GM18519 (cell line): ENCODE data around the gene INPP4B.

Source experiments
- ATAC-seq: cut with Tn5 transposase; IDR thresholded peaks from one replicate; pipeline ENCODE4 v1.9.1; 2021; ENCODE audit warnings: mild to moderate bottlenecking, moderate library complexity; ENCODE audit not compliant: unreplicated experiment, low FRiP score

INPP4B gene

GRCh38 chr4:142428715-142429114 is 417.4 kb downstream of the INPP4B start:
- no peak for ATAC-seq

DNA sequence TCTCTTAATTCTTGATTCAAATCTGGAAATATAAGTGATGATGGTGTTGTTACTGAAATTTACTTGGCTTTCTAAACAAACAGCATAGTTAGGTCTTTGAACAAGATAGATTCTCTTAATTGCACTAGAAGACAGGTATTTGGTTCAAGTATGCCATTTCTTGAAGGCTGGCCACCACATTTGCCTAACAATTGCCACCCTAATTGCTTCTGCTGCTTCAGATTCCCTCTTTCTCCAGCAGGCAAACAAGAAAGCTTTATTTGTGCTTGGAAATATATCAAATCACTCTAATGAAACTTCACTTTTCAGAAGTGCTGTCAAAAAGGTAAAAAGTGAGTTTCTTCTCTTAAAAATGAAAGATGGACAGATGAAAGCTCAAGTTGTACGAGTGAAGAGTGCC is 418.6 kb downstream of the INPP4B start:
- ATAC-seq, result no peak

GRCh38 chr4:142423861-142424260 is 422.2 kb downstream of the INPP4B start:
- ATAC-seq, result no peak

DNA sequence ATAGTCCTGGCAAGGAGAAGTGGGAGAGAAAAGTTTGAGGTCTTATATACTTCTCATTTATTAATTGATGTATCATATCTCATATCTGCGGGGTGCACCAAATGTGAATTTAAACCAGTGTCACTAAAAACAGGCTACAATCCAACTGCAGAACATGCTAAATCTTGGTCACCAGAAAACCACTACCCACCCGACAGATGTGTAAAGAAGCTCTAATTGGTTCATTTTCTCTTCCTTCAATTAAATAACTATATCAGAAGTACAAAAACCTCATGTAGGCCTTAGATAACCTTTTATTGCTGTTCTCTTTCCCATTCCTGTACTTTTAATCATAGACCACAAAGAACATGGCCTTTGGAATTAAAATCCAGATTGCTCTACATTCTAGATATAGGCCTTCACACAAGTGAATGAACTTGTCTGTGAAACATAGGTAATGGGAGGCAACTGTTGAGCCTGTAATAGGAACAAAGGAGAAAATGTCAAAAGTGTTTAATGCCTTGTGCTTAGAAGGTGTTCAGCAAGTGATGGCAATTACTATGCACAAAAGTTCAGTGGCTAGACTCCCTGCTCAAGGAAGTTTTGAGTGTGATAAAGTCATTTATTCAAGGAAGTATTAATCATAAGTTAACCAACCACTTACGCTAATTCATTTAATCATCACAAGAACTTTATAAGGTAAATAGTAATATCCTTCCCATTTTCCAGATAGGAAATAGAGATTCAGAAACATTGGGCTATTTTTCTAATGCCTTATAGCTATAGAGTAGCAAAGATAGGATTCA is 425.6 kb downstream of the INPP4B start:
- ATAC-seq, result no peak

DNA sequence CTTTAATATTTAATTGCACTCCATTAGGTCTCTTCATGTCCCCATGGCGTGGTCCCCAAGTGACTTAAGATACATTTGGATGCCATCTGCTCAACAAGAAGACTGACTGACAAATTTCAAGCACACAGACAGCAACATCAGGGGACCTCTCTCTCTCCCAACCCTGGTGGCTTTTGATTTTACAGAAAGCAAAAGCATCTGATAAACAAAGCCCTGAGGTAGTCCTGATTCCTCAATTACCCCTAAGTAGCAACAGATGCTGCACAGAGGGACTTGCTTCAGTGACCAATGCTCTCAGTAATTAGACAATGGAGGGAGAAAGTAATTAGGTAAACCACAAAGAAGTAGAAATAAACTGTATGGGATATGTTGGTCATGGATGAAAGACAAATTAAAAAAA is 426.4 kb downstream of the INPP4B start:
- ATAC-seq, result no peak

- ATAC-seq, result no peak
Observed at GRCh38 chr4:142418697-142419096, 427.4 kb downstream of the INPP4B start.

DNA sequence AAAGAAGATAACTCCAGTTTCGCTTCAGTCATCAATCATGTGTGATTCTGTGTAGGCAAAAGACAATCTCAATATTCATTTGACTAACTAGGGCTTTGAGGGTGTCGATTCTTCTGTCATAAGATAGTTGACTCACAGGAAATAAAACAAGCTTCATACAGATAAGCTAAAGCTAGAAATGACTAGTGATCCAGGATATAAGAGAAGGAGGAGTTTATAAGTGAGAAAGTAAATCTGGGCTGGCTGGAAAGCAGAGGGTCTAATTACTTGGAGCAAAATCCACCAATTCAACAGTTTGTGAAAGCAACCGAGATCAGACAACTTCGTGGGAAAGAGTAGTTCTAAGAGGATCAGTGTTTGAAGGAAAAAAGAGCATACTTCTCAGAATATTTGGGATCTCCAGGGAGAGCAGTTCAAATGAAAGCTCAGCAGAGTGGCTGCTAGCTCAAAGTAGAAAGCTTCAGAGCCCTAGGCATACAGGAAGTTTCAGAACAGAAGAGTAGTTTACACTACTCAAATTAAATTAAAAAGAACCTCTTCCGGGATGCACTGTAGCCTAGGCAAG is 429.3 kb downstream of the INPP4B start:
- ATAC-seq, result no peak

DNA sequence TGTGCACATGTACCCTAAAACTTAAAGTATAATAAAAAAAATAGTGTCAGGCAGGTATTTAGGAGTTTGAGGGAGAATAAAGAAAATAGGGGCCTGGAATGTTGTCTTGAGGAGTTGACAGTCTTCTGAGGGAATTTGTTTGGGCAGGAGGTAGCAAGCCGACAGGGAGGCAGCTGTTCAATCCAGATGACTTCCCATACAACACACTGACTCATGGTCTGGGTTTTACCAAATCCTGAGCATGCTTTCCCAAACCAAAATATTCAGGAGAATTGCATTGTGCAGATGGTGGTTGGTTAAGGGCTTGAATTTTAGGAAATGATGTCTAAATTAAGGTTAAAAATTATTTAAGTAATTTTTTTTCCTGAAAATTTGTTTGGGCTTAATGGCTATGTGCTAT is 430.0 kb downstream of the INPP4B start:
- ATAC-seq, result no peak

DNA sequence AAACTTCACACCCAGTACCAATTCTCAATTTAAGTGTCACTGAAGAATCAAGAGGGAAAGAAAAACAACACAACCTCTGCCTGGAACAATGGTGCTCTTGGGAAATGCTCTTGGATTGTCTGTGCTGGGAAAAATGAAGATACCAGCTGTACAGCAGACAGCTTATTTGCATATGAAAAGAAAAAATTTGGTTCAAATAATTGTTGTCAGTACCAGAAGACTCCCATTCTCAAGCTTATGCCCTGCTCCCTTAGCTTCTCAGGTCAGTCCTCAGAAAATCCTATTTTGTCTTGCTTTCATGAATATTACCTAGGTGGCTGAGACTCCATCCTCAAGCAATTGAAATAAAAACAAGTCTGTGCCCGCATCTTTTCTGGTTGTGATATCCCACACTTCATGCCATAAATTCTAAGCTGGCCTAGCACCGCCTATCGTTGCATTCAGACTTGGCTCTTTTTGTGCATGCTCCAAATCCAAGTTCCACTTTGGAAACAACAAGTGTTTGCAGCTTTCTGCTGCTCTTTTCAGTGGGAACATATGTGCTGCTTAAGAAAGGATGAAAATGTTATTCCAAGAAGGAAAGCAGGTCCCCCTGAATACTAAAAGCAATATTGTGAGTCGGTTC is 431.6 kb downstream of the INPP4B start:
- ATAC-seq, result no peak

DNA sequence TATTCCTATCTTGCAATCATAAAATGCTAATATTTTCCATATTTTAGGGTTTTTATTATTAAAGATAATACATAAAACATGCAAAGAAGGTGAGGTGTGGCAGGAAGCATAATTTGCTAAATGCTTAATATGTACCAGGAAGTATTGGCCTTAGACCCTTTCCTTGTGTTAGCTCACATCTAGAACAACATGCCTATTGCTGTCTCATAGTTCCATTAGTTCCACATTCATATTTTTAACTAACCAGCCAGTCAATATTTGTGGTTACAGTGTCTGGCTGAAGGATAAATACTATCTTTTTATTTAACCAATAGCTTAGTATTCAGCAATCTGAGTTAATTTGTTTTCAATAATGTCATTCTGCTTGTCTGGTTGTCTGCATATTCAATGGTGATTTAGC is 432.6 kb downstream of the INPP4B start:
- ATAC-seq, result no peak

DNA sequence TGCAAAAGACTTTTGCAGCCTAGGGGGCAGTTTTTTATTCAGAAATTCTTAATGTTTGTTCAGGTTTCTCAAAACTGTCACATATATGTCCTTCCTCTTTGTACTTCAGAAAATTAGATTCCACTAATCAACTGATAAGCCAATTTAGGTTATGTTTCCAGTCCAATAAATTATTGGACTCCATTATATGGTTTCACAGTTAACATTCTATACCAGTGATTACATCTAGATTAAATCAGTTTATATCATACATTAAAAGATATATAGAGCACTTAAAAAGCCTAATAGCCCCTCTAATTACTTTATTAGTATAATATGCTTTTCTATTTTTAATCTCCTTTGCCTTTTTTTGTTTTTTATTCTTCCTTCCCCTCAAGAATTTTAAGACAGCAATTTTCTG is 434.1 kb downstream of the INPP4B start:
- no peak for ATAC-seq

GRCh38 chr4:142408003-142408441 is 438.1 kb downstream of the INPP4B start:
- no peak for ATAC-seq

- ATAC-seq, result no peak
Observed at GRCh38 chr4:142407596-142407995, 438.5 kb downstream of the INPP4B start.

- ATAC-seq, result no peak
Observed at GRCh38 chr4:142406917-142407501, 439.1 kb downstream of the INPP4B start.

DNA sequence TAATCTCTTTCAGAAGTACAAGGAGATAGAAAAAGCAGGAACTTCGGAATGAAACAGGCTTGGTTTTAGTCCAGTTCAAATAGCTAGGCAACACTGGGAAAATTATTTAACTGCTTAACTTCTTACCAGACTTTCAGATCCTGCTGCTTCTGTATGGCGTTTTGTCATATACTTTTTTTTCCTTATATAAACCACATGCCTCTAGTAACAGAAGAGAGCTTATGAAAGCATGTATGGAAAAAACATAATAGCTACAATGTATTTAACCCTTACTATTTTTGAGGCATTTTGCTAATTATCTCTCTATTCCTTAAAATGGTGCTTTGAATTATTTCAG is 439.6 kb downstream of the INPP4B start:
- ATAC-seq, result no peak

DNA sequence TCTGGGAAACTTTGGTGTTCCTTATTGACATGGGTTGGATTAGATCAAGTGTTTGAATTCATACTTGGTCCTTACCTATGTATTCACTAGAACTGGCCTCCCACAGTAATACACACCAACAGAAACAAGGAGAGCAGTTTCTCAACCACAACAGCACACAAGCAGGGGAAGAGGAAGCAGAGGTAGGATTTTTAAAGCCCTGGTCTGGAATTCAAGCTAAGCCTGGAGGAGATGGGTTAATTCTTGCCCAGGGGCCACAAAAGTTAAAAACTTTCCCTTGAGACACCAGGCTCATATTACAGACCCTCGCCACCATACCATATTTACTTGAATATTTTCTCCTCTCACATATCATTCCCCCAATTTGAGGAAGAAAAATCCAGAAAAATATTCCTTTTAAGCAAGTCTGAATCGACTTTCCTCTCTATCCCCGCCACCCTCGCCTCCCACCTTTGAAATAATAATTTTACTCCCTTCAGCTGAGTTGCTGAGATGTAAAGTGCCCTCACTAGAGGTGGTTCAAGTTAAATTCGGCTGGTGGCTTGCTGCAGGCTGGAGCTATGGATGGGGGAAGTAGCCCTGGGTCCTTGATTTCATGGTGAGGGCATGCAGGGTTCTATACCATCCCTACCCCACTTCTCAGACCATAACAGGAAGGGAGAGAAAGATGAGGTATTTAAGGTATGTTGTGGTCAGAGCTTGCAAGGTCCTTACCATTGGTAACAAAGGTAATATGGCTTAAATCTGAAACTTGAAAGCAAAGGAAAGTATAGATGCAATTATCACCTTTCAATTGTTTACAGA is 440.2 kb downstream of the INPP4B start:
- peak; percentile 29 for ATAC-seq

DNA sequence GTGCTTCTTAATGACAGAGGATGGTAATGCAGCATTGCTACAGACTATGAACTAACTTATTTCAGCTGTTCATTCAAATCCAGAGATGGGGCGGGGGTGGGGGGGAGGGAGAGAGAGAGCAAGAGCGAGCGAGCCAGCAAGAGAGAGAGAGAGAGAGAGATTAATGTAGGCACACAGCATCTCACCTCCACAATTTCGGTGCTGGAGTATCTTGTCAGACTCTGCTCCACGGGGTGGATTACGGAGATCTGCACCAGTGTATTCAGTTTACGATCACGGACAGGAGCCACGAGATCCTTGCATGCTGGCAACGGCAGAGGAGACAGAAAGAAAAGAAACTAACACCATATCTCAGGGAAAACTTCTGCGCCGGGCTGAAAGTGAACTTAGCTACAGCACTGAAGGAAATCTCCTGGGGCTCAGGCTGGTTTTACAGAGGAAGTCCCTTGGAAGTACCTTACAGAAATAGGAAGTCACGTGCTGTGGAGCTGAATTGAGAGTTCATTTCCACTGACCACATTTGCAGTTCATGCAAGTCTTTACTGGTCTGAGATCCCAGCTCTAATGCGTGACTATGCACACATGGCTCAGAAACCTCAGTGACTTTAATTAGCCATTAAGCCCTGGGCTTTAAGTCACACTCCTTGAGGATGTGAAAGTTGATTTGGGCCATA is 440.9 kb downstream of the INPP4B start:
- ATAC-seq, result peak; percentile 68

GRCh38 chr4:142404191-142404611 is 441.9 kb downstream of the INPP4B start:
- no peak for ATAC-seq

DNA sequence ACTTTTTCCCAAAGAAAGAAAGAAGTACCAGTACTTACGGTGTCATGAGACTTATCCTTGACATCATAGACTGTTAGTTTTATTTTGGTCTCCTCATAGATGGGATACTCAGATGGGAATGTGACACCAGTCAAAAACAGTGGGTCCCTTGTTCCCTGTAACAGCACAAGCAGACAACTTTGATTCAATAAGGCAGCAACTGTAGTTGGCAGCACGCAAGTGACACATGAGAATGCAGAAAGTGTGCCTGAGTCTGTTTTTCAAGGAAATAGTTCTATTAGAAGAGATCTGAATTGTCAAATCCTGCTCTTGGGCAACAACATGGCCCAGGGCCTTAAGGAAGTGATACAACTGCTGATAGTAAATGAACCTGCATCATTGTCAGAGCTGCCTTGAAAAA is 443.2 kb downstream of the INPP4B start:
- ATAC-seq, result no peak

GRCh38 chr4:142402156-142402555 is 443.9 kb downstream of the INPP4B start:
- no peak for ATAC-seq
